Gastroesophageal sphincter (tissue), 3 donors: ENCODE measurements around the gene ZNF766.

Source experiments
- CTCF ChIP-seq, 4 experiments: fragments of 200-600 bp in 2 of 4; fragments of 450-650 bp in 2 of 4; sonication (generic) in 1 of 4; IDR thresholded peaks; one replicate each; pipeline ENCODE4 v1.5.1; 2017 to 2019; ENCODE audit warnings: antibody characterized with exemption in 4 of 4, mild to moderate bottlenecking in 2 of 4, moderate library complexity in 2 of 4
- POLR2AphosphoS5 ChIP-seq: sonication (generic); formaldehyde crosslinking; IDR thresholded peaks from one replicate; pipeline ENCODE4 v1.6.1; 2017; ENCODE audit warnings: antibody characterized with exemption

DNA sequence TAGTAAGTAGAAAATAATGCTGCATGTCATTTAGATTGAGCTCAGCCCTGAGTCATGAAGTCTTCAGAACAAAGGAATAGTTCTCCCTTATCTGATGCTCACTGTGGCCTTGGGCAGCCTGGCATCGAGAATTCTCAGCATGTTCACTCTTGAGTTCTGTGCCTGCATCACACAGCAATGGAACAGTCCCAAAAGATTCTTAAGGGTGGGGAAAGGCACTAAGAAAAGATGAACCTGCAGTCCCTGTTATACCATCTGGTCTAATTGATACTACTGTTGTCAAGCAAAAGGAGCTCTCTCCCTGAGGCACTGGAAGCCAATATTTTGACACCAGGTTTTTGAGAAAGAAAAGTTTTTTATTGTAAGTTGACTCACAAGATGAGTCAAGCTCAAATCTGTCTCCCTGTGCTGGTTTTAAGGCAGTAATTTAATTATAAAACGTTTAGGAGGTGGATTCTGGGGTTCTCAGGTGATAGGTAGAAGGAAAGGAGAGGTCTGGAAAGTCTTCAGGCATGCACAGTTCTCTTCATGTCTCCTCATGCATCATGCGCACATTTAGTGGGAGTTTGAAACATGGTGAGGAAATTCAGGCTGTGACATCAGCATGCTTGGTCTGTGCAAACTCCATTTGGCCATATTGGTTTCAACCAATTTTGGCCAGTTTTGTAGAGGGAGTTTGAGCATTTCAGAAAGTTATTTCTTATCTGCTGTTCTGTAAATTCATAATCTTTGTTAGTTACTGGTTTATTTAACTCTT lies 38.1 kb upstream of the ZNF766 start:
- TF ChIP-seq POLR2AphosphoS5 (no peak), CTCF (IDR thresholded peaks at IDR 0.05) (no peak)
